HG02798 (cell line): ENCODE results near the gene PHGDH.

ENCODE experiments used
- ATAC-seq: cut with Tn5 transposase; IDR thresholded peaks from one replicate; pipeline ENCODE4 v1.9.1; 2021; ENCODE audit warnings: mild to moderate bottlenecking; ENCODE audit not compliant: unreplicated experiment, poor library complexity

The PHGDH gene

DNA sequence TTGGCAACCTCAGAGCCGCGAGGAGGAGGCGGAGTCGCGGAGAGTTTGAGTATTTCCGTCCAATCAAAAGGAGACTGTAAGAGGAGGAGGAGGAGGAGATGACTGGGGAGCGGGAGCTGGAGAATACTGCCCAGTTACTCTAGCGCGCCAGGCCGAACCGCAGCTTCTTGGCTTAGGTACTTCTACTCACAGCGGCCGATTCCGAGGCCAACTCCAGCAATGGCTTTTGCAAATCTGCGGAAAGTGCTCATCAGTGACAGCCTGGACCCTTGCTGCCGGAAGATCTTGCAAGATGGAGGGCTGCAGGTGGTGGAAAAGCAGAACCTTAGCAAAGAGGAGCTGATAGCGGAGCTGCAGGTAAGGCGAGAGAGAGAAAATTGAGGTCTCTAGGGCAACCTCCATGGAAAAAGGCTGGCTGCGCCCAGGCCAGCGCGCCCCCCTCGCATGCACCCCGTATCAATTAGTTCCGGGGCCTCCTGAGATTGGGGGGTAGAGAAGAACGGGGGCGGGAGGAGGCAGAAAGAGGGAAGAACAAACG, at the start of gene PHGDH:
TSS of gene PHGDH (plus strand) at position 131 of the 538 bp plus-strand sequence. CDS start at position 220, 89 bp downstream.
- ATAC-seq, result peak; percentile 58

DNA sequence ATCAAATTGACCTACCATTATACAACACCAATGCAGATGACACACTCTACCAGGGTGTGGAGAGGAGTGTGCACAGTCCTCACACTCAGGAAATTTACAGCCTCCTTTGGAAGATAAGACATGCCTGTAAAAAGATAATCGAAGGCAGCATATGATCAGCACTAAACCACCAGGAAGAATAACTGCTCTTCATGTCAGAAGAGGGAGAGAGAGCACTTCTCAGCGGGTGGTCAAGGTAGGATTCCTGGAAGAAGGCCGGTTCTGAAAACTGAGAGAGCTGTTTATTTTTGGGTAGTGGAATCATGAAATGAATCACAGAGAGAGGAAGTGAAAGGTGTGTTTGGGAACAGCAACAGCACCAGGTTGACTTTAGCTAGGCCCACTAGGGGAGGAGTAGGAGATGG, 49.7 kb upstream of the PHGDH start:
- ATAC-seq, result peak; percentile 71

DNA sequence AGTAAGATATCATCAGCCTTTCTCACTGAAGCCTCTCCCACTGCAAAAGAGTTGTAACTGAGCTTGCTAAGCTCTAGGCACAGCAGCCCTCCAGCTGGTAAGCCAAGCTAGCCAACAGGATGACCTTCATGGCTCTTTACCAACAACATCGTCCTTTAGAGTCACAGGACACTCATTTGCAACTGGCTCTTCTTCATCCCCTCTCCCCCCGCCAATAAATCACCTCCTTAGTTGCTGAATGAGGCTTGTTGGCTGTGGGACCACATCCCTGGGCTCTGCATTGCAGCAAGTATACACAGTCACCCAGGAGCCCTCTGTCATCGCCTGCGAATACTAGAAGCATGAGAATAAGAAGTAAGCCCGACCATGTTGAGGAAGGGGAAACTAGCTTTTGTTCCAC, 47.7 kb upstream of the PHGDH start:
- no peak for ATAC-seq

DNA sequence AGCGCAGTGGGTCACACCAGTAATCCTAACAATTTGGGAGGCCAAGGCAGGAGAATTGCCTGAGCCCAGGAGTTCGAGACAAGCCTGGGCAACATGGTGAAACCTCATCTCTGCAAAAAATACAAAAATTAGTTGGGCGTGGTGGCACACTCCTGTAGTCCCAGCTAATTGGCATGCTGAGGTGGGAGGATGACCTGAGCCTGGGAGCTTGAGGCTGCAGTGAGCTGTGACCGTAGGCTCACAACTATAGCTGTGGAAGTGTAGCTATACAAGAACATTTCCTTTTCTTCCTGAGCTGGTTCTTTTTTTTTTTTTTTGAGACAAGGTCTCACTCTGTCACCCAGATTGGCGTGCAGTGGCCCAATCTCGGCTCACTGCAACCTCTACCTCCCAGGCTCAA, 44.6 kb upstream of the PHGDH start:
- no peak for ATAC-seq

DNA sequence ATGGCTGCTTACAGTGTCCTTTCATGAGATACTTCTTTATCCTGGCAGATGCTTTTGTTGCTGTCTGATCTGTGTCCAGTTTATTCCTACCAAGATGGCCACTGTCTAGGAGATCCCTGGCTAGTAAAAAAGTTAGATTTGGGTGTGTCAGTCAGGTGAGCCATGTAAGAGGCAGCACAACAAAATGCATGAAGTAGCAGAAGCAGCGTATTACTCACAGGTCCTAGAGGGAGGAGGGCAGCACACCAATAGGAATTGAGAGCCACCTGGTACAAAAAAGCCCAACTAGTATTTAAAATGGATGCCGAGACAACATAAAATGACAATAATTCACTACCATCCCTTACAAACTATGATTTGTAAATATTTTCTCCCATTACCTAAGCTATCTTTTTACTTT, 40.8 kb upstream of the PHGDH start:
- no peak for ATAC-seq

DNA sequence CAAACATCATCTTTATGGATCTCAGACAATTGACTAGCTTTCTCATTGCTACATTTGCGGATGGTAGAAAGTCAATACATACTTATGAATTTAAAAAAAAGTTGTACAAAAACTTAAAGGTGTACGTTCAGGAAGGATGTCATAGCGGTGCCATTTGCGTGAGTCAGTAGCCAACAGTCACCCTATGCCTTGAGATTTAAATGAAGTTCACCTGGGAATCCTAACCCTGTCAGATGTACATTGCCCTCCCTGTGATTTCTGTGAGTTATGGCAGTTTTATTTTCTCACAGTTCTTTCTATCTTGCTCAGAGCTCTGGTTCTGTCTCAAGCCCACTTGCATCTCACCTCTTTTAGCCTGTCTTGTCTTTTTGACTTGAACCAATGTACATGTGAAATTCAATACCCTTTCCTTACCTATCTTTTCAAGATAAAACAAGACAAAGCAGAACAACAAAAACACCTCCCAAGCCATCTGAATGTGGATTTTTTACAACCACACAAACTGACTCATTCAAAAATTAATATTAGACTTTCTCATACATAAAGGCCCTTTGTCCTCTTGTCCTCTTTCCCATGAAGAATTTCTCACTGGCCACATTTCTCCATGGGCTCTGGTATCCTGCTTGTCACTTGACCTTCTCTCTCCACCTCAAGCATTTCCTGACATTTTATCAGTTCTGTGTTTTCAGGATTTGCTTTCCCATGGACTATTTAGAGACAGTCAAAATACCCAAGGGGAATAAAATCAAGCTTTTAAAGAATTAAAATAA, 38.4 kb upstream of the PHGDH start:
- ATAC-seq, result no peak

DNA sequence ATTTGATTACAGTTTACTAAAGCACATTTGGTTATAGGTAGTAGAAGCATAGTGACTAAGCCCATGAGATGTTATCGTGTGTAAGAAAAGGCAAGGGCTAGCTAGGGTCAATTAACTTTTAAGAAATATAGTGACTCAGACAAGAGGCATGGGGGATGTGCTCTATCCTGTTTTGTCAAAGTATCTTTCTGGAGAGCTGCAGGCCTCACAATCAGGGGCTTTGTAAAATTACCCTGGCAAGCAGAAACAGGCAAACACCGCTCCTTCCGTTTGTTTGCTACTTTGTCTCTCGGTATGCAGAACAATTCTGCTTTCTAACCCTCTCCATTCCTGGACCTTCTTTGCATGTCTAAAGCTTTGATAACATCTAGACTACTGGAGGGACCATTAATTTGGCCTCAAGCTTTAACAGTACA, 37.6 kb upstream of the PHGDH start:
- no peak for ATAC-seq

DNA sequence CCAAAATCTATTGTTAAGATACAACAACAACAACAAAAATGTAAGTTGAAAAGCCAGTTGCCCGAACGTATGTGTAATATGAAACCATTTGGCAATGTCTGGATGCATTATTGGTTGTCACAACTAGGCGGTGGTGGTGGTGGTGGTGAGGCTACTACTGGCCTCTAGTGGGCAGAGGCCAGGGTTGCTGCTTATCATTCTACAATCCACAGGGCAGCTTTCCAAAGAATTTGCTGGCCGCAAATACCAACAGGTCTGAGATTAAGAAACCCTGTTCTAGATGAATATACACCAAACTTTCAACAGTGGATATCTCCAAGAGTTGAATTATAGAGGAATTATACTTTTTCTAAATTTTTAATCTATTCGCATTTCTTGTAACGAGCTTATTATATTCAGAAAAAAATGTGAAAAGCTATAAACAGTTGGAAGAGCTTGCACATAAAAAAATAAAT, 36.9 kb upstream of the PHGDH start:
- ATAC-seq, result no peak

DNA sequence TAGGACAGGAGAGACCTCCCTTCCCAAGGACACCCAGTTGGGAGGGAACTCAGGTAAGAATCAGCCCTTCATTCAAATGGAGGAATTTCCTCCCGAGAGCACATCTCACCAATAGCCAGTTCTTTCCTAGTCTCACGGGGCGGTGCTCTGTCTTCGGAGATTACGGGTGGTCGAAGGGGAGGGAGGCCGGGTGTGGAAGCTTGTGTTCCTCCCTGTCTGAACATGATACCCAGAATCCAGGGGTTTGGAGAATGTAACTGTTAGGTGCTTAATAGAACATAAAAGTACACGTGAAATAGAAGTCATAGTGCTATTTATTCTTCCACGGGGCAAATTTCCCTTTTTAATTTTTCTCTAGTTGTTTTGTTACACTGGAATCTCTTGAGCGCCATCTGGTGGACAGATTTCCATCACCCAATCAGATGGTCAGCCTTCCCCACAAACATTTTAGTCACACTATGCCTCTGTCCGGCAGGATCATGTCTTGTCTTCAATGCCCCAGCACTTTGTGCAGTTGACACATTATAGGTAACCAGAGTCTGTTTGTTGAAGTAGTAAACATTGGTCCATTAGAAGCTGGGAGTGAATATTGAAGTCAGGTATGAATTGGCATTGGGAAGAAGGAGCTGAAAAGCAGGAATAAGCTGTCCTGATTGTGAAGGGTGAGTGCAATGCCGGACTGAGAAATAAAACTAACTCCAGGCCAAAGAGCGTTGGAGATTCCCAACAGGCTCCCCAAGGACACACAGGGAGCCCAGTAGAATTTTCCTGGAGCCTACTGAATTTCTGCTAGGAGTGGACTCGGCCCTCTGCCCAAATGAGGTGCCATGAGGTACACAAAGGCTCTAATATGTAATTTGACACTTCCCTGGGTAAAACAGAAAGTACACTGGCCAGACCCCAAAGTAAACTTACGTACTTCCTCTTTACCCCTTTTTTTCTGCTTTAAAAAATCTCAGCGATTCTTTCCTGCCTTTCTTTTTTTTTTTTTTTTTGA, 36.1 kb upstream of the PHGDH start:
- peak; percentile 75 for ATAC-seq

DNA sequence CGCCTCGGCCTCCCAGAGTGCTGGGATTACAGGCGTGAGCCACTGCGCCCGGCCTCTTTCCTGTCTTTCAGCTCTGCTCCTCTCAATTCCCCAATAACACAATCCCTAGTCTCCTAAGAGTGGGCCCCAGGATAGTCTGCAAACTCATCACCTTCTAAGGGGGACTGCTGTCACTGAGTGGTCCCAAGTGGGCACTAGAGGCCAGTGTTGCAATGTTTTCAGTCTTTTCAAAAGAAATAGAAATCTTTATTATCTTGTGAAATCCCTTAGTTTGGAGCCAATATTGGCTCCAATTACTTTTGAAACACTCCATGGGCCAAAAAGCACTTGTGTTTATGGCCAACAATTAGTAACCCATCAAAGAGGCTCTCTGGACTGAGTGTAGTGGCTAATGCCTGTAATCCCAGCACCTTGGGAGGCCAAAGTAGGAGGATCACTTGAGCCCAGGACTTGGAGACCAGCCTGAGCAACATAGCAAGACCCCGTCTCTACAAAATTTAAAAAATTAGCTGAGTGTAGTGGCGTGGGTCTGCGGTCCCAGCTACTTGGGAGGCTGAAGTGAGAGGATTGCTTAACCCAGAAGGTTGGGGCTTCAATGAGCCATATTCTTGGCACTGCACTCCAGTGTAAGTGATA, 35.0 kb upstream of the PHGDH start:
- no peak for ATAC-seq

DNA sequence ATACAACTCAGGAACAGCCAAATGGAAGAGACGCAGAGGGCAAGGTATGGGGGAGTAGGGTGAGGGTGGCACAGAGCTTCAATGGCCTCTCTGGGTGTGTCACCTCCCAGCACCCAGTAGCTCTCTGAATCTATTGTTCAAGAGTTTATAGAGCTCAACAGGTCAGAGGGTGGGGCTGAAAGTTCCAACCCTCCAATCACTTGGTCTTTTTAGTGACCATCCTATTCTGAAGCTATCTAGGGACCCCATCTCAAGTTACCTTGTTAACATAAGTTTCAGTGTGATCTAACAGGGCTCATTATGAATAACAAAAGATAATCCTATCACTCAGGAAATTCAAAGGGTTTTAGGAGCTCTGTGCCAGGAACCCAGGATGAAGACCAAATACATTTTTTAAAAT, 32.5 kb upstream of the PHGDH start:
- ATAC-seq, result no peak

DNA sequence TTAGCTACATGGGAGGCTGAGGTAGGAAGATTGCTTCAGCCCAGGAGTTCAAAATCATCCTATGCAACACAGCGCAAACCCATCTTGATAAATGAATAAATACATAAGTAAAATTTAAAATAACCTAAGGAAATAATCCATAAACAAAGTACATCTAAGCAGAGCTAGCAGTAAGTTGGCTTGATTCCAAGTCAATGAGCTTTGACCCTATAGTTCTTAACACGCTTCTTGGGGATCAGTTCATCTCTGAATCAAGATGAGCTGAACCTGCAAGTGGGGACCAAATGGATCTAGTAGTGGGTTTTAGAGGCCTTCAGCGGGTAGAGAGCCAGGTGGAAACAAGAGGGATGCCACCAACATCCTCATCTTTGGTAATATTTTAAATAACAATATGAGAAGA, 31.5 kb upstream of the PHGDH start:
- no peak for ATAC-seq

DNA sequence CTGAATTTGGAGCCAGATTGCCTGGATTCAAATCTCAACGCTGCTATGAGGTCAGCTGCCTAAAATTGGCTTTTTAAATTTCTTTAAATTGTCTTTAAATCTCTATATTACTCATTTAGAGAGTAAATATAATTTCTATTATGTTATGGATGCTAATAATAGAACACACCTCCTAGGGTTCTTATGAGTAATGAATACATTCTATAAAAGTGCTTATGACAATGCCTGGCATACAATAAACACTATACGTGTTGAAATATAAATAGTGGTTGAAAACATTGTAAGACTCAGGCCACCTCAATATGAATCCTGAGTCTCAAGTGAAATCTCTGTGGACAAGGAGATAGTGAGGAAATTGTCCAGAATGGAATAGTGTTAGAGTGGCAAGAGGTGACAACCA, 31.0 kb upstream of the PHGDH start:
- no peak for ATAC-seq

DNA sequence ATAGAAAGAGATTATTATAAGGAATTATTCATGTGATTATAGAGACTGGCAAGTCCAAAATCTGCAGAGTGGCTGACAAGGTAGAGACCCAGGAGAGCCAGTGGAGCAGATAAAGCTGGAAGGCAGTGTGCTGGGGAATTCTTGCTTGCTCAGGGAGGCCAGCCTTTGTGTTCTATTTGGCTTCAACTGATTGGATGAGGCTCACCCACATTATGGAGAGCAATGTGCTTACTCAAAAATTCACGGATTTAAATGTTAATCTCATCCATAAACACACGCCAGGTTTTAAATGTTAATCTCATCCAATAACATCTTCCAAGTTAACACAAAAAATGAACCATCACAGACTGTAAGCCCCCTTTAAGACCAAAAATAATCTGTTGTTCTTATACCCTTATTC, 30.2 kb upstream of the PHGDH start:
- no peak for ATAC-seq

DNA sequence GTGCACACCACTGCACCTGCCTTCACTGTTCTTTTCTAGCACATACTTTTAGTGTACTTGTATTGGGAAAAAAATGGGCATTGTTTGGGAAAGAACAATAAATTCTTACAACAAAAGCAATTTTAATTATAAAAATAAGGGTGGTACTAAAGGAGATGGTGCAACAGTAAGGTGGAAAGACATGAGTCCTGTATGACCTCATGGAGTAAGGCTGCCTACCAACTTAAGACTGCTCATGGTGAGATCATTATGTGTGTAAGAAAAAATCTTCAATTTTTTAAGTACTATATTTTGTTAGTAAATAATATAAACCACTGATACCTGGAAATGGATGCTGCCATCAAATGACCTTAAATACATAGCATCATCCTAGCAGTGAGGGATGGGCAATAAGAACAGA, 29.6 kb upstream of the PHGDH start:
- no peak for ATAC-seq

DNA sequence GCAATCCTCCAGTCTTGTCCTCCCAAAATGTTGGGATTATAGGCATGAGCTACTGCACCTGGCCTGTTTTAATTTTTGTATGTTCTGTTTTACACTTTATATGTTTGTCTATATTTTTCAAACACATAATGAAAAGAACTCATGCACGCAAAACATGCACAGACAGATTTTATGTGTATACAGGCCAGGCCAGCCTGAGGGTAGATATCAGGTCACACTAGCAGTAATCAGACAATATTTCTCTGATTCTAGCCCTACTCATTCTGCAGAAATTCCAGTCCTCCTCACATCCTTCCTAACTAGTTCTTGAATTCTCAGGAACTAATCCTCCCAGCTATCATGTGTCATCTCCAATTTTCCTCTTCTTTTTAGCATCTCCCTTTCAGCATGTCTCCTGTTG, 27.8 kb upstream of the PHGDH start:
- ATAC-seq, result no peak

DNA sequence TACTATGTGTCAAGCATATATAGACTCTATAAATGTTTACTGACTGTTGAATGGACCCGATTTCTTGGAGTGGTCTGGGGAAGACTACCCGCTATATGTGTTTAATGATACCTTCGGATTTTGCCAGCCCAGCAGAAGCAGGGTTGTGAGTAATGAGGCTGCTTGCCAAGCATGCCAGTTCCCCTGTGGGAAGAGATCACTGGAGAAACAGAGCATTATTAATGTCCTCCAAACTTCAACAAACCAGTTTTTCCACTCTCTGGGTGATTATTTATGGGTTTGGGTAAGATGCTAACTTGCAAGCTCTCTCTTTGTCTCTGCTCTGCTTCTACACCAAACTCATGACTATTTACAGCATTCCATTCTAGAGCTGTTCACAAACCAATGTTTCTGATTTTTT, 25.1 kb upstream of the PHGDH start:
- no peak for ATAC-seq

DNA sequence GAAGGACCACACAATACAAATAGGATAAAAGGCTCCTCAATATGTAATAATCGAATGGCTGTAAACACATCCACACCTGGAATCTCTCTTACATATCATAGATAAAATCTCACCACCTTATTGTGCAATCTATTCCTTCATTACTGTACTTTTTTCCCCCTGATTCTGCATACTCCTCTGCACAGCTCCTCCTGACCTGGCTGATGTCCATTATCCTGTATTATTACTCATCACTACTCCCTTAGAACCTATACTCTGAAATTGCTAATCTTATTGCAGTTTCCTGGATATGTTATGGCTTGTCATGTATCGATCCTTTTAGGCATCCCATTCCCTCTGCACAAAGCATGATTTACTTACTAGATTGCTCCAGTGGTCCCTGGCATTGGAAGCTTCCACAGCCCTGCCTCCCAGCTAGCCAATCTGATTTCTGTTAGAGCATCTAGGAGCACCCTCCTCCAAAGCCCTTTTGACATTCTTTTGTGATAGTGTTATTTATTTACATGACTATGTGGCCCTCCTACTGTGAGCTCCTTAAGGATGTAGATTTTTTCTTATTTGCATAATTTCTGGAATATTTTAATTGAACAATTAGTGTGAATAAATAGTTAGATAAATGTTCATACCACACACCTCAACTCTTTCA, 24.2 kb upstream of the PHGDH start:
- no peak for ATAC-seq

DNA sequence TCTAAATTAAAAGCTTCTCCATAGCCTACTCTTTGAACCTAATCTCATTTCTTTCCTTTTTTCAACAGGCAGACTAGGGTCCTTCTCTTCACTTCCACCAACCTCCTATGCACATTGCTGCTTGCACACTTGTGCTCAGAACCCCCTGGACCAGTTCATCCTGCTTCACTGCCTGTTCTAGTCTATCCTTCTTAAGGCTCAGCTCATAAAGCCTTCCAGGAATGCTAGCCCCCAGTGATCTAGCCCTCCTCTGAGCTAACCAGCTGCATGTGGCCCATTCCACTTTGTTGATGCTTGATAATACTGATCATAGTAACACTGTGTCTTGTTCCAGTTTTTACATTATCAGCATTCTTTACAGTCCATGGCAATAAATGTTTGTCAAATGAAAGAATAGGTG, 22.9 kb upstream of the PHGDH start:
- no peak for ATAC-seq

DNA sequence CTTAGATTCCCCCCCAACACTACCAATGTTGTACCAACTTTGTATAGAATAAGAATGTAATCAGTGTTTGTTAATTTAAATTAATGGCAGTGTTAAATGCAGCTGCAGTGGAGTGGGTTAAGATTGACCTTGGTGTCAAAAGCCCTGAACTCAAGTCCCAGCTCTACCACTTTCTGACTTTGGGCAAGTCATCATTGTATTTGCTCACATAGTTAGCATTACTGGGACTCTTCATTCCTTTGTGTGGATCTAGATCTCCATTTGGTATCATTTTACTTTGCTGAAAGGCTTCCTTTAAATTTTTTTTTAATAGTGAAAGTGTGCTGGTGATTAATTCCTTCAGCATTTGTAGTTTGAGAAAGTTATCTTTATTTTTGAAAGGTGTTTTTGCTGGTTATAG, 22.2 kb upstream of the PHGDH start:
- ATAC-seq, result no peak
